AG09309 (cell line): ENCODE measurements around the gene BCAM.
"Not testable (repeated sequence)": the region's sequence is repeated elsewhere in the genome, so short reads cannot be mapped to it uniquely, and the experiment has no call there.

Experiments
- DNase-seq: peaks from one replicate; pipeline ENCODE4 v3.0.0-alpha.2; 2010; ENCODE audit warnings: low read depth
- H3K4me3 ChIP-seq: 2 replicates; pipeline ENCODE4 v1.5.1; 2011; ENCODE audit warnings: mild to moderate bottlenecking, low read depth, low read length, moderate library complexity; ENCODE audit not compliant: control insufficient read depth
- TF ChIP-seq, protein P1 (sequence below): IDR thresholded peaks from 2 replicates; pipeline ENCODE4 v1.5.1; 2011; ENCODE audit warnings: mild to moderate bottlenecking, low read depth, low read length, inconsistent platforms; ENCODE audit not compliant: insufficient read depth, control insufficient read depth; ENCODE audit errors: missing control alignments

The BCAM gene

DNA sequence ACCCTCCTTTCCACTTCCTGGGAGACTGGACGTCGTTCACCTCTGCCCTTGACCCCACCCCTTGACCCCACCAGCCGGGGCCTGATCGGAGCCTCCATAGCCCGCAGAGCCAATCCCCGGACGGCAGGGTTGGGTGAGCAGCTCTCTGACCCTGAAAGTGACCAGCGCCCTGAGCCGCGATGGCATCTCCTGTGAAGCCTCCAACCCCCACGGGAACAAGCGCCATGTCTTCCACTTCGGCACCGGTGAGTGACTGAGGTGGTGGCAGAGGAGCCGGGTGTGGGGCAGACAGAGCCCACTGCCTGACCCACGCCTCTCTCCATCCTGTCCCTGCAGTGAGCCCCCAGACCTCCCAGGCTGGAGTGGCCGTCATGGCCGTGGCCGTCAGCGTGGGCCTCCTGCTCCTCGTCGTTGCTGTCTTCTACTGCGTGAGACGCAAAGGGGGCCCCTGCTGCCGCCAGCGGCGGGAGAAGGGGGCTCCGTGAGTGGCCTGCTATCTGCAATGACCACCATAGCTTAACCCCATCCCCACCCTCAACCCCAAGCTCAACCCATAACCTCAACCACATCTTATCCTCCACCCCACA, 10.4 kb downstream of the BCAM start:
- H3K4me3 ChIP-seq = no peak overlapping the region
- no peak for DNase-seq
- TF ChIP-seq, protein P1, sequence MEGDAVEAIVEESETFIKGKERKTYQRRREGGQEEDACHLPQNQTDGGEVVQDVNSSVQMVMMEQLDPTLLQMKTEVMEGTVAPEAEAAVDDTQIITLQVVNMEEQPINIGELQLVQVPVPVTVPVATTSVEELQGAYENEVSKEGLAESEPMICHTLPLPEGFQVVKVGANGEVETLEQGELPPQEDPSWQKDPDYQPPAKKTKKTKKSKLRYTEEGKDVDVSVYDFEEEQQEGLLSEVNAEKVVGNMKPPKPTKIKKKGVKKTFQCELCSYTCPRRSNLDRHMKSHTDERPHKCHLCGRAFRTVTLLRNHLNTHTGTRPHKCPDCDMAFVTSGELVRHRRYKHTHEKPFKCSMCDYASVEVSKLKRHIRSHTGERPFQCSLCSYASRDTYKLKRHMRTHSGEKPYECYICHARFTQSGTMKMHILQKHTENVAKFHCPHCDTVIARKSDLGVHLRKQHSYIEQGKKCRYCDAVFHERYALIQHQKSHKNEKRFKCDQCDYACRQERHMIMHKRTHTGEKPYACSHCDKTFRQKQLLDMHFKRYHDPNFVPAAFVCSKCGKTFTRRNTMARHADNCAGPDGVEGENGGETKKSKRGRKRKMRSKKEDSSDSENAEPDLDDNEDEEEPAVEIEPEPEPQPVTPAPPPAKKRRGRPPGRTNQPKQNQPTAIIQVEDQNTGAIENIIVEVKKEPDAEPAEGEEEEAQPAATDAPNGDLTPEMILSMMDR = no peak

DNA sequence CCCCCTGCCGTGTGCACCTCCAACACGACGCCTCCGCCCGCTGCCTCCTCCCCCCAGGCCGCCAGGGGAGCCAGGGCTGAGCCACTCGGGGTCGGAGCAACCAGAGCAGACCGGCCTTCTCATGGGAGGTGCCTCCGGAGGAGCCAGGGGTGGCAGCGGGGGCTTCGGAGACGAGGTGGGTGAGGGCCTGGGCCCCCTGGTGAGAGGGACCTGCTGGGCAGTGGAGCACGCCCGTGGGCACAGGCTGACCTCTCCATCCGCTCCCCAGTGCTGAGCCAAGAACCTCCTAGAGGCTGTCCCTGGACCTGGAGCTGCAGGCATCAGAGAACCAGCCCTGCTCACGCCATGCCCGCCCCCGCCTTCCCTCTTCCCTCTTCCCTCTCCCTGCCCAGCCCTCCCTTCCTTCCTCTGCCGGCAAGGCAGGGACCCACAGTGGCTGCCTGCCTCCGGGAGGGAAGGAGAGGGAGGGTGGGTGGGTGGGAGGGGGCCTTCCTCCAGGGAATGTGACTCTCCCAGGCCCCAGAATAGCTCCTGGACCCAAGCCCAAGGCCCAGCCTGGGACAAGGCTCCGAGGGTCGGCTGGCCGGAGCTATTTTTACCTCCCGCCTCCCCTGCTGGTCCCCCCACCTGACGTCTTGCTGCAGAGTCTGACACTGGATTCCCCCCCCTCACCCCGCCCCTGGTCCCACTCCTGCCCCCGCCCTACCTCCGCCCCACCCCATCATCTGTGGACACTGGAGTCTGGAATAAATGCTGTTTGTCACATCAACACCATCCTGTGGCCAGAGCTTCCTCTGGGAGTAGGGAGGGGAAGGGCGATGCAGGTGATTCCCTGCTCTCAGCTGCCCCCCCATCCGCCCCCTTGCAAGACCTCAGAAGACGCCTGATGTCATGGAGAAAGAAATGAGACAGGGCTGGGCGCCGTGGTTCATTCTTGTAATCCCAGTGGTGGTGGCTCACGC, 12.0 kb downstream of the BCAM start:
- no peak overlapping the region for H3K4me3 ChIP-seq
- TF ChIP-seq, protein P1 = no peak
- DNase-seq = no peak

DNA sequence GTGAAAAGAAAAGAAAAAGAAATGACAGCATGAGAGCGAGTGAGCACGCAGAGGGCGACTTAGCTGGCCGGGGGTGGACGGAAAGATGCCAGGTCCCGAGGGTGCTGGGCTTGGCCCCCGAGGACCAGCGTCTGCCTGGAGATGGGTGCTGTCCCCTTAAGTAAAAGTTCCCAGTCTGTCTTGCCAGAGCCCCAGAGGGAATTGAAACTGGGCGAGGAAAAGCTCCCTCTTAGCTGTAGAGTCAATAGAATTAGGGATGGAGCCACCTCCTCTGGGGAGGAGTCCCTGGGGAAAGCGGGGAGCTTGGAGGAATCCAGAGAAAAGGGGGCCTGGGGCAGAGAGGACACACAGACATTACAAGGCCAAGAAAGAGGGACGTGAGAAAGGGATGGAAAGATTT, 13.3 kb downstream of the BCAM start:
- TF ChIP-seq, protein P1 = no peak
- no peak overlapping the region for H3K4me3 ChIP-seq
- no peak for DNase-seq

DNA sequence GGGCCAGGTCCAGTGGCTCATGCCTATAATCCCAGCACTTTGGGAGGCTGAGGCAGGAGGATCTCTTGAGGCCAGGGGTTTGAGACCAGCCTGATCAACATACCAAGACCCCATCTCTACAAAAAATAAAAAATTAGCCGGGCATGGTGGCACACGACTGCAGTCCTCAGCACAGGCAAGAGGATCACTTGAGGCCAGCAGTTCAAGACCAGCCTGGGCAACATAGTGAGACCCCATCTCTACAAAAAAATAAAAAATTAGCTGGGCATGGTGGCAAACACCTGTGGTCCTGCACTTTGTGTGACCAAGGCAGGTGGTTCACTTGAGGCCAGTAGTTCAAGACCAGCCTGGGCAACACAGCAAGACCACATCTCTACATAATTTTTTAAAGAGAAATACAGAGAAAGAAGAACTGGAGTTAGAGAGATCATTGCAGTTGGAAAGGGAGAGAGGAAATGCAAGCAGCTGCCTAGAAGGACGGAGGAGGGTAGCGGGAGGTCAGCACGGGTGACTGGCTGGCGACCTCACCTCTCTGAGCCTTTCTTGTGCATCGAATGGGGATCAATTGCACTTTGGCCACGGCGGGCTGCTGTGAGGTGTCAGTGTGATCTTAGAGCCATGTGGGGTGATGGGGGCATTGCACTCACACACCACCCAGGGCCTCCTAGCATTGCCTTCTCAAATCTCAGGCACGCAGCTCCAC, 13.9 kb downstream of the BCAM start:
- no peak overlapping the region for H3K4me3 ChIP-seq
- TF ChIP-seq, protein P1 = no peak
- no peak for DNase-seq

DNA sequence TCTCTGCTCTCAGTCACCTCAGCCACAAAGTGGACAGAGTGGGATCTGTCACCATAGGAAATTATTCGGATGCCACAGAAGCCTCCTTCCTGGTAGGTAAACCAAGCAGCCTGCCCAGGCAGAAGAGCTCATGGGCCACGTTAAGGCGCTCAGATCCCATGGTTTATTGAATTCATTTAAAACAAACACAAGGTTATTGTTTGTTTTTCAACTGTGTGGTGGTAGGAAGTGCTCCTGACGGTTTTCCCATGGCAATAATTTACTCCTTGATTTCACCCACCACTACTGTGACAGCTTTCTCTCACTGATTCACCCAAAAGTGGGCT, 14.4 kb downstream of the BCAM start:
- no peak for DNase-seq
- TF ChIP-seq, protein P1 = no peak
- no peak overlapping the region for H3K4me3 ChIP-seq

DNA sequence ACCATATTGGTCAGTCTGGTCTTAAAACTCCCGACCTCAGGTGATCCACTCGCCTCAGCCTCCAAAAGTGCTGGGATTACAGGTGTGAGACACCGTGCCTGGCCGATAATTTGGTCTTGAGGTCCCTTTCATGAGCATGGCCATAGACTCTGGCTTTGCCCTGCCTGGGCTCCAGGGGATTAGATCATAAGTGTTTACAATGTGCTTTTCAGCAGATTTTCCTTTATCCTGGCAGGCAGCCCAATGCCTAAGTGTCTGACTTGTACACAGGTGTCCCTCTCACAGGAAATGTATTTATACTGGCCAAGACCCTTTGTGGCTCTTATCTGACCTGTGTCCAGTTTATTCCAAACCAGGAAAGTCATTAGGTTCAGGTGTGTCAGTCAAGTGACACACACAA, 15.9 kb downstream of the BCAM start:
- no peak for DNase-seq
- TF ChIP-seq, protein P1 = no peak
- no peak overlapping the region for H3K4me3 ChIP-seq

DNA sequence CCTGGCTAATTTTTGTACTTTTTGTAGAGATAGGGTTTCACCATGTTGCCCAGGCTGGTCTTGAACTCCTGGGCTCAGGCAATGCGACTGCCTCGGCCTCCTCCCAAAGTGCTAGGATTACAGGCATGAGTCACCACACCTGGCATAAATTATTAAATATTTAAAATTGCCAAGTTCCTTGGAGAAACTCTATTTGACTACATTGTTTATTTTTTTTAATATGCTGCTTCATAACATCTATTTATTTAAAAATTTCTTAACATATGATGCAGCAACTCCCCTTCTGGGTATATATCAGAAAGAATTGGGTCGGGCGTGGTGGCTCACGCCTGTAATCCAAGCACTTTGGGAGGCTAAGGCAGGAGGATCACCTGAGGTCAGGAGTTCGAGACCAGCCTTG, 24.0 kb downstream of the BCAM start:
- not testable (repeated sequence) for H3K4me3 ChIP-seq, DNase-seq

DNA sequence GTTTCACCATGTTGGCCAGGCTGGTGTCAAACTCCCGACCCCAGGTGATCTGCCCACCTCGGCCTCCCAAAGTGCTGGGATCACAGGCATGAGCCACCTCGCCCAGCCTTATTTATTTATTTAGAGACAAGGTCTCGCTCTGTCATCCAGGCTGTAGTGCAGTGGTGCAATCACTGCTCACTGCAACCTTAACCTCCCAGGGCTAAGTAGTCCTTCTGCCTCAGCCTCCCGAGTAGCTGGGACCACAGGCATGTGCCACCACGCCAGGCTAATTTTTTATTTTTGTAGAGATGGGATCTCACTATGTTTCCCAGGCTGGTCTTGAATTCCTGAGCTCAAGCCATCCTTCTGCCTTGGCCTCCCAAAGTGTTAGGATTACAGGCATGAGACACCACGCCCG, 25.5 kb downstream of the BCAM start:
- DNase-seq, H3K4me3 ChIP-seq: not testable (repeated sequence)
